ENCODE data around the gene RAD51B.
A peak's percentile ranks its signal among the peaks of the same experiment; 100 is the strongest.

Gene RAD51B

DNA sequence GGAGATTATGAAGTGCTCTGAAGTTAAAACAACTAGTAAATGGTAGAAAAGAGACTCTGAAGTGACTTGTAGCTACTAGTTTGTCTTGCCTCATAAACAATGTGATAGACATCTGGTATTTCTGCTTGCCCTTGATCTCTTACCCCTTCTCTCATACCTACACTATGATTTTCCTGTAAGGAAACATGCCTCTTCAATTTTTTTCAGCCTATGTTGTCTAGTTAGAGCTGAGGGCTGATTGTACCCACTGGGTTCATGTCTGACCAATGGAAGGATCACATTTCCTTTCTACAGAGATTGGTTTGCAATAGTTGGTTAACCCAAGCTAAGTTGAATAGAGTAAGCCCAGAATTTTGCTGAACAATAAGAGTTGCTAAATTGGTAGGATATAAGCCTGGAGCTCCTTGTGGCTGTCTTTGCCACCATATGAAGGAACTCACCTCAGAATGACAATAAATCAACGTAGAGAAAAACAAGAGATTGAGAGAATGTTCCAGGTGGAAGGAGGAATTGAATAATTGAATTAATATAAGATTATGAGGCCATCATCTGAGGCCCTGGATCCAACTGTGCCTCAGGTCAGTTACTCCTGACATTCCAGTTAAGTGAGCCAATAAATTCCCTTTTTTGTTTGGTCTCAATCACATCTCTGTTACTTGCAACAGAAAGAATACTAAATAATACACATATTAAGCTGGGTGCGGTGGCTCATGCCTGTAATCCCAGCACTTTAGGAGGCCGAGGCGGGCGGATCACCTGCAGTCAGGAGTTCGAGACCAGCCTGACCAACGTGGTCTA is 626.9 kb downstream of the RAD51B start:
- H3K4me3 ChIP-seq (ENCODE audit: low read length), result no peak overlapping the region
- 95% methylated on average over 7 of the region's 7 CpGs for WGBS
- peaks cover 34% of the 10 kb centered on the region for H3K4me1 ChIP-seq (ENCODE audit: insufficient read depth, low read length)
- no peak overlapping the region for H3K27ac ChIP-seq (ENCODE audit: low read depth, low read length)
- no peak overlapping the region for H3K9ac ChIP-seq (ENCODE audit: low read depth, low read length)
- no peaks in the 10 kb centered on the region for H3K36me3 ChIP-seq (ENCODE audit: insufficient read depth, low read length)
- no peaks in the 10 kb centered on the region for H3K9me3 ChIP-seq (ENCODE audit: insufficient read depth, low read depth, low read length)
- H3K27me3 ChIP-seq (ENCODE audit: insufficient read depth, low read length), result no peaks in the 10 kb centered on the region

GRCh38 chr14:68447581-68448251 is 628.1 kb downstream of the RAD51B start:
- Histone ChIP-seq H3K9me3 (ENCODE audit: insufficient read depth, low read depth, low read length) (no peaks in the 10 kb centered on the region), H3K4me1 (ENCODE audit: insufficient read depth, low read length) (peaks cover 39% of the 10 kb centered on the region), H3K9ac (ENCODE audit: low read depth, low read length) (no peak overlapping the region), H3K27ac (ENCODE audit: low read depth, low read length) (no peak overlapping the region), H3K4me3 (ENCODE audit: low read length) (no peak overlapping the region), H3K27me3 (ENCODE audit: insufficient read depth, low read length) (no peaks in the 10 kb centered on the region), H3K36me3 (ENCODE audit: insufficient read depth, low read length) (no peaks in the 10 kb centered on the region)
- WGBS, result 93% methylated on average over 4 of the region's 4 CpGs

DNA sequence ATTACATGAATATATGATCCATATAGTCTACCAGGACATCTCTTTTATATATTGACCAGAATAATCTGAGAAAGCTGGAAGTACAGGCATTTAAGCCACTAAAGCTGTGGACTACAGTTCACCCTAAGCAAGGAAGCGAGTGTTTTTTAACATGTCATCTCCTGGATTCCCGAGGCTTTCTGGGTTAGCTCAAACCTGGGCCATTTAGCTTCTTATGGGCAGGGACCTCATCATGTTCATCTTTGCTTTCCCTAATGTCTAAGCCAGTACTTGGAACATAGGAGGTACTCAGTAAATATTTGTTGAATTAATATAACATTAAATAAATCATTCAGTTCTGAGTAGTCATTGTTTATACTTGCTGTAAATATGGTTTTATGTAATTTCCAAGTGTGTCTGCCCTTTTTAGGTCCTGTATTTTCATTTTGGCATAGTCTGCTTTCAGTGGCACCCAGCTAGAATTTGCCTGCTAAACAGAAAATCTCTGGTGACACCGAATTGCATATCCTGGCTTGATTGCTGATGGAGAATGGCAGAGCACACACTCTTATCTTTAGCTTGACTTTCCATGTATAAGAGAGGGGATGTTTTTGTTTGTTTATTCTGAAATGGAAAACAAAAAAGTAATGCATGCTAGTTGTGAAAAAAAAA is 628.8 kb downstream of the RAD51B start:
- no peaks in the 10 kb centered on the region for H3K27me3 ChIP-seq (ENCODE audit: insufficient read depth, low read length)
- no peak overlapping the region for H3K9ac ChIP-seq (ENCODE audit: low read depth, low read length)
- 93% methylated on average over 3 of the region's 3 CpGs for WGBS
- H3K9me3 ChIP-seq (ENCODE audit: insufficient read depth, low read depth, low read length), result no peaks in the 10 kb centered on the region
- H3K4me1 ChIP-seq (ENCODE audit: insufficient read depth, low read length), result peaks cover 39% of the 10 kb centered on the region
- no peak overlapping the region; the same call in 1 of the 2 replicates for H3K27ac ChIP-seq (ENCODE audit: low read depth, low read length)
- no peak overlapping the region for H3K4me3 ChIP-seq (ENCODE audit: low read length)
- H3K36me3 ChIP-seq (ENCODE audit: insufficient read depth, low read length), result no peaks in the 10 kb centered on the region

DNA sequence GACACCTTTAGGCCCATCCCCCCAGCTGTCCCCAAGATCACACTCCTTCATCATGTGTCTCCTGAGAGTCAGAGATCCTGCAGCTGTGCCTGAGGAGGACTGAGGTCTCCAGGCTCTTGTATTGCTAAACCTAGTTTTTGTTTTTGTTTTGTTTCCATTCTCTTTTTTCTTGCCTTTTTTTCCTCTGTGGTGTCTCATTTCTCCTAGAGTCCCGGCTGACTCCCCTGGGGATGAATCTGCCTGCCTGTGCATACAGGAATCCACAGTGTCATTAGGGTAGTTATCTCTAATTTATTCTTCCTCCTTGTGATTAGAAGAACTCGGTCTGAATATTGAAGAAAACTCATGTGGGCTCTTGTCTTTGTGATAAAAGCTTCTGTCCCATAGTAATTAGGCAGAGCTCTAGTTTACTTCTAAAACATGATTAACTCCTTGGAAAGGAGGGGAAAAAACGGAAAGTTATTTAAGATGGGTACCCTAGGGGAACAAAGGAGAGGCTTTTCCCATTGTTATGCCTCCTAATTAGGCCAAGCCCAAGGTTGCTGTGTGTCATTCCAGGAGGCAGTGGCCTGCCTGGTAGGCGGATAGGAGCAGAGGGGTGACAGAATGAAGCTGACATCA is 630.1 kb downstream of the RAD51B start:
- H3K4me1 ChIP-seq (ENCODE audit: insufficient read depth, low read length), result peaks cover 39% of the 10 kb centered on the region
- no peaks in the 10 kb centered on the region for H3K36me3 ChIP-seq (ENCODE audit: insufficient read depth, low read length)
- H3K9me3 ChIP-seq (ENCODE audit: insufficient read depth, low read depth, low read length), result peaks cover 4% of the 10 kb centered on the region; the same call in 1 of the 2 replicates
- peak overlapping the region; percentile 90 for H3K27ac ChIP-seq (ENCODE audit: low read depth, low read length)
- no peaks in the 10 kb centered on the region for H3K27me3 ChIP-seq (ENCODE audit: insufficient read depth, low read length)
- H3K4me3 ChIP-seq (ENCODE audit: low read length), result peak overlapping the region; percentile 0; the same call in 1 of the 2 replicates
- H3K9ac ChIP-seq (ENCODE audit: low read depth, low read length), result peak overlapping the region; percentile 0; the same call in 1 of the 2 replicates
- 9% methylated on average over 3 of the region's 4 CpGs for WGBS

GRCh38 chr14:68450391-68451120 is 631.0 kb downstream of the RAD51B start:
- WGBS, result 89% methylated on average over 11 of the region's 11 CpGs

DNA sequence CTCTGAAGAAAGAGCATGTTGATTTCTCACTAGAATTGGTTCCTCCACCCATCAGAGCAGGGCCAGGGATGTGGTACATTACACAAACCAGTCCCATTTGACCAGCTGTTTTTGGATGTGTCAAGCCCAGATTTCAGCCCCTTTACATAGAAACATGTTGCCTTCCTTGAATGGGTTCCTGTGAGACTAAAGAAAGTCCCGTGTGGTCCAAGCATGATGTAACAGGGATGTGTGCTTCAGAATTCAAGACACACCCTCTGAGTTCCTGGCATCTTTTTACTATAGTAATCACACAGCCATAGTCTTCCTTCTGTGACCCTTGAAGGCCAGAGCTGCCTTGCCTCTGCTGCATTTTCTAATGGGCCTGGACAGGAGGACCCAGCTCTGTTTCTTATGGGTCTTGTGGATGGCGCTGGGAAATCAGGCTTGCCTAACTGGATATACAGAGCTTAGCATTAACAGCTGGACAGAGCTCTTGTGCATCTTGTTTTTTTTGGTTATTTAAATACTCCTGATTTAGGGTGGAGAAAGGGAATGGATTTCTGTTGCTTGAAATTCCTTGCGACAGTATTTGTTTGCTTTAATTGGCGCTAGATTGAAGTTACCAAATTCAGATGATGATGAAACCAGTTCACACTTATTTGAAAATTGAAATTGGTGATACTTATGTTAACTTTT is 632.3 kb downstream of the RAD51B start:
- Histone ChIP-seq H3K9me3 (ENCODE audit: insufficient read depth, low read depth, low read length) (peaks cover 10% of the 10 kb centered on the region; the same call in 1 of the 2 replicates), H3K27me3 (ENCODE audit: insufficient read depth, low read length) (no peaks in the 10 kb centered on the region), H3K9ac (ENCODE audit: low read depth, low read length) (no peak overlapping the region), H3K27ac (ENCODE audit: low read depth, low read length) (no peak overlapping the region), H3K36me3 (ENCODE audit: insufficient read depth, low read length) (no peaks in the 10 kb centered on the region), H3K4me3 (ENCODE audit: low read length) (no peak overlapping the region), H3K4me1 (ENCODE audit: insufficient read depth, low read length) (peaks cover 39% of the 10 kb centered on the region)
- 94% methylated on average over 4 of the region's 4 CpGs for WGBS

More at GRCh38 chr14:68450391-68451120, 631.0 kb downstream of the RAD51B start:
- Histone ChIP-seq H3K27me3 (ENCODE audit: insufficient read depth, low read length) (no peaks in the 10 kb centered on the region), H3K9ac (ENCODE audit: low read depth, low read length) (no peak overlapping the region), H3K4me3 (ENCODE audit: low read length) (no peak overlapping the region), H3K9me3 (ENCODE audit: insufficient read depth, low read depth, low read length) (peaks cover 10% of the 10 kb centered on the region; the same call in 1 of the 2 replicates), H3K27ac (ENCODE audit: low read depth, low read length) (peak overlapping the region; percentile 52; the same call in 1 of the 2 replicates), H3K4me1 (ENCODE audit: insufficient read depth, low read length) (peaks cover 39% of the 10 kb centered on the region), H3K36me3 (ENCODE audit: insufficient read depth, low read length) (no peaks in the 10 kb centered on the region)

- Histone ChIP-seq H3K9me3 (ENCODE audit: insufficient read depth, low read depth, low read length) (peaks cover 10% of the 10 kb centered on the region; the same call in 1 of the 2 replicates), H3K27me3 (ENCODE audit: insufficient read depth, low read length) (no peaks in the 10 kb centered on the region), H3K36me3 (ENCODE audit: insufficient read depth, low read length) (no peaks in the 10 kb centered on the region), H3K4me3 (ENCODE audit: low read length) (no peak overlapping the region), H3K27ac (ENCODE audit: low read depth, low read length) (no peak overlapping the region), H3K4me1 (ENCODE audit: insufficient read depth, low read length) (peaks cover 10% of the 10 kb centered on the region), H3K9ac (ENCODE audit: low read depth, low read length) (no peak overlapping the region)
- WGBS, result no CpG with 5 or more reads among the region's 1 CpG
Observed at GRCh38 chr14:68458253-68458652, 638.7 kb downstream of the RAD51B start.

- peak overlapping the region; percentile 22; the same call in 1 of the 2 replicates for H3K9ac ChIP-seq (ENCODE audit: low read depth, low read length)
- no peaks in the 10 kb centered on the region for H3K36me3 ChIP-seq (ENCODE audit: insufficient read depth, low read length)
- peaks cover 10% of the 10 kb centered on the region; the same call in 1 of the 2 replicates for H3K9me3 ChIP-seq (ENCODE audit: insufficient read depth, low read depth, low read length)
- 84% methylated on average over 5 of the region's 5 CpGs for WGBS
- H3K27me3 ChIP-seq (ENCODE audit: insufficient read depth, low read length), result no peaks in the 10 kb centered on the region
- no peak overlapping the region for H3K27ac ChIP-seq (ENCODE audit: low read depth, low read length)
- H3K4me3 ChIP-seq (ENCODE audit: low read length), result no peak overlapping the region
- H3K4me1 ChIP-seq (ENCODE audit: insufficient read depth, low read length), result peaks cover 10% of the 10 kb centered on the region
Observed at GRCh38 chr14:68458840-68459469, 639.4 kb downstream of the RAD51B start.

GRCh38 chr14:68459480-68460136 is 640.0 kb downstream of the RAD51B start:
- 91% methylated on average over 5 of the region's 5 CpGs for WGBS
- no peak overlapping the region for H3K9ac ChIP-seq (ENCODE audit: low read depth, low read length)
- H3K4me1 ChIP-seq (ENCODE audit: insufficient read depth, low read length), result peaks cover 10% of the 10 kb centered on the region

More at GRCh38 chr14:68459480-68460136, 640.0 kb downstream of the RAD51B start:
- Histone ChIP-seq H3K27me3 (ENCODE audit: insufficient read depth, low read length) (no peaks in the 10 kb centered on the region), H3K4me3 (ENCODE audit: low read length) (no peak overlapping the region), H3K27ac (ENCODE audit: low read depth, low read length) (no peak overlapping the region), H3K36me3 (ENCODE audit: insufficient read depth, low read length) (no peaks in the 10 kb centered on the region), H3K9me3 (ENCODE audit: insufficient read depth, low read depth, low read length) (peaks cover 7% of the 10 kb centered on the region; the same call in 1 of the 2 replicates)

Data from HUES64 (cell line).